Neural cell (in vitro differentiated cells): ENCODE results near the gene ZNF580. TPM values are rescaled to one million over a fixed set of nuclear protein-coding genes. Genes with fewer than 3 reads are reported as not detected.
A peak's percentile ranks its signal among the peaks of the same experiment; 100 is the strongest.

Experiments
- H2AFZ ChIP-seq: fragments of 200-600, 300-800 bp; sonication (generic), shearing (Covaris generic); 2 replicates; pipeline ENCODE4 v1.6.0; 2014; ENCODE audit warnings: low read depth, mild to moderate bottlenecking, antibody characterized with exemption, low read length, moderate library complexity
- H3F3A ChIP-seq: fragments of 200-600 bp; shearing (Covaris generic); 2 replicates; pipeline ENCODE4 v1.6.1; 2016; ENCODE audit warnings: mild to moderate bottlenecking, moderate library complexity, mixed read lengths, antibody characterized with exemption, low read length; ENCODE audit not compliant: insufficient read depth, poor library complexity, severe bottlenecking
- H3K27ac ChIP-seq: fragments of 200-600, 300-800 bp; sonication (generic), shearing (Covaris generic); 2 replicates; pipeline ENCODE4 v1.5.1; 2014; ENCODE audit warnings: mild to moderate bottlenecking, low read length, moderate library complexity
- H3K27me3 ChIP-seq: fragments of 300-800, 200-600 bp; sonication (generic), shearing (Covaris generic); 2 replicates; pipeline ENCODE4 v1.6.0; 2014; ENCODE audit warnings: mild to moderate bottlenecking, low read depth, low read length, moderate library complexity; ENCODE audit not compliant: insufficient read depth
- H3K36me3 ChIP-seq: fragments of 300-800, 200-600 bp; sonication (generic), shearing (Covaris generic); 2 replicates; pipeline ENCODE4 v1.5.1; 2014; ENCODE audit warnings: mild to moderate bottlenecking, antibody characterized with exemption, low read length, moderate library complexity; ENCODE audit not compliant: insufficient read depth
- H3K4me2 ChIP-seq: fragments of 300-800, 200-600 bp; sonication (generic), shearing (Covaris generic); 2 replicates; pipeline ENCODE4 v1.6.0; 2014; ENCODE audit warnings: mild to moderate bottlenecking, low read length
- H3K4me3 ChIP-seq: fragments of 300-800, 200-600 bp; sonication (generic), shearing (Covaris generic); 2 replicates; pipeline ENCODE4 v1.5.1; 2014; ENCODE audit warnings: mild to moderate bottlenecking, low read length, moderate library complexity
- H3K79me2 ChIP-seq: fragments of 200-600 bp; shearing (Covaris generic); replicated peaks from 2 replicates; pipeline ENCODE4 v1.6.0; 2014; ENCODE audit warnings: mild to moderate bottlenecking, low read length, moderate library complexity; ENCODE audit not compliant: insufficient read depth
- H3K9ac ChIP-seq: fragments of 300-800, 200-600 bp; sonication (generic), shearing (Covaris generic); 2 replicates; pipeline ENCODE4 v1.6.1; 2016; ENCODE audit warnings: mild to moderate bottlenecking, low read length, mixed read lengths
- H3K9me2 ChIP-seq: fragments of 200-600 bp; shearing (Covaris generic); 2 replicates; pipeline ENCODE4 v1.6.1; 2016; ENCODE audit warnings: mild to moderate bottlenecking, low read length, mixed read lengths; ENCODE audit not compliant: insufficient read depth
- H3K9me3 ChIP-seq: fragments of 200-600, 300-800 bp; sonication (generic), shearing (Covaris generic); 2 replicates; pipeline ENCODE4 v1.6.1; 2016; ENCODE audit warnings: mild to moderate bottlenecking, mixed run types, low read length, moderate library complexity, mixed read lengths
- H4K20me1 ChIP-seq: fragments of 200-600 bp; shearing (Covaris generic); 2 replicates; pipeline ENCODE4 v1.6.1; 2016; ENCODE audit warnings: mild to moderate bottlenecking, mixed run types; ENCODE audit not compliant: insufficient read depth
- EP300 ChIP-seq: fragments of 450-650 bp; conservative IDR thresholded peaks from 2 replicates; pipeline ENCODE4 v1.6.1; 2014; ENCODE audit warnings: antibody characterized with exemption, mild to moderate bottlenecking, moderate library complexity; ENCODE audit not compliant: poor library complexity, severe bottlenecking
- EZH2 ChIP-seq: fragments of 200-600, 300-800 bp; shearing (Covaris generic), sonication (generic); IDR thresholded peaks from 2 replicates; pipeline ENCODE4 v1.6.1; 2014; ENCODE audit warnings: antibody characterized with exemption, low read length, borderline replicate concordance, mild to moderate bottlenecking; ENCODE audit not compliant: insufficient read depth, poor library complexity, severe bottlenecking
- MXI1 ChIP-seq: fragments of 450-650 bp; conservative IDR thresholded peaks from 2 replicates; pipeline ENCODE4 v1.6.1; 2014; ENCODE audit warnings: antibody characterized with exemption, mild to moderate bottlenecking; ENCODE audit not compliant: poor library complexity, severe bottlenecking
- POLR2AphosphoS5 ChIP-seq: IDR thresholded peaks from 2 replicates; pipeline ENCODE4 v1.6.1; 2012
- RAD21 ChIP-seq: fragments of 450-650 bp; conservative IDR thresholded peaks from 2 replicates; pipeline ENCODE4 v1.6.1; 2014; ENCODE audit warnings: antibody characterized with exemption, mild to moderate bottlenecking, moderate library complexity
- SMC3 ChIP-seq: fragments of 450-650 bp; conservative IDR thresholded peaks from 2 replicates; pipeline ENCODE4 v1.6.1; 2014; ENCODE audit warnings: antibody characterized with exemption, mild to moderate bottlenecking, moderate library complexity; ENCODE audit not compliant: poor library complexity
- TAF1 ChIP-seq: IDR thresholded peaks from 2 replicates; pipeline ENCODE4 v1.6.1; 2012; ENCODE audit warnings: low read depth
- polyA plus RNA-seq: library from polyadenylated mRNA; depleted of rRNA; stranded (reverse); fragments of >200 nt; gene quantifications from 2 replicates; pipeline ENCODE4 v1.2.3, GENCODE V29; 2014
- TF ChIP-seq, protein P1 (sequence below): IDR thresholded peaks from 2 replicates; pipeline ENCODE4 v1.6.1; 2012; ENCODE audit warnings: borderline replicate concordance
- TF ChIP-seq, protein P2 (sequence below): fragments of 450-650 bp; IDR thresholded peaks from 2 replicates; pipeline ENCODE4 v1.5.1; 2014; ENCODE audit warnings: antibody characterized with exemption, mild to moderate bottlenecking, moderate library complexity; ENCODE audit not compliant: poor library complexity, severe bottlenecking

ZNF580 gene
- polyA plus RNA-seq, 1 donor from 2014 or later = 11.7 TPM

DNA sequence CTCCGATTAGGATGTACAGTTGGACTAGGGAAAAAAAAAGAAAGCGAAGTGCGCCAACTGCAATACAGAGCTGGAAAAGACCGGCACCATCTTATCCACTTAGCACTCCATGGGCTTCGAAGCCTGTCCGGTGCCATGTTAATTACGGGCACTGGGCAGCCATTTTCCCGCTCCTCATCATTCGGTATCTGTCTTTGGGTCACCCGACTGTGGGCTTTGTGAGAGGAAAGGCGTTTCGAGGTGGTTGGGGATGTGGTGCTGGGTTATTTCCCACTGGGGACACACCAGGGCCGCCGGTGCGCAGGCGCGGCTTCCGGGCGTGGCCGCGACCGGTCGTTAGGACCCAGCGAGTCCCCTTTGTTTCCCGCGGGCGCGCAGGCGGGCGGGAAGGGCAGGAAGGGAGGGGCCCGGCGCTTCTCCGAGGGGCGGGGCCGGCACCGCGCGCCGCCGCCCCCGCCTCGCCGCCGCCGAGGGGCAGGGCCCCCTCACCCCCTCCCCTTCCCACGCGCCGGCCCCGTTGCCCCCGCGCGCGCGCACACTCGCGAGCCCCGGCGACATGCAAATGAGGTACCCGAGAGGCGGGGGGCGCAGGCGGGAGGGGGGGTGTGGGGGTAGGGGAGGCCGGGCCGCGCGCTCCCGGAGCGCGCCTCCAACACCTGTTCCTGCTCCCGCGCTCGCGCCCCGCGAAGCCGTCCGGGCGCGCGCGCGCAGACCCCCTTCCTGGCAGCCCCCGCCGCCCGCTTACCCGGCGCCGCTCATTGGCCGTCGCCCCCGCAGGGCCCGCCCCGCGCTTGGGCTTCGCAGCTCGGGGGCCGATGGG is 40.8 kb upstream of the ZNF580 start, which contains the start of gene ZNF524:
Gene ZNF524, plus strand, starts transcription at position 447 of the 820 bp plus-strand sequence. CDS start 1,825 bp downstream, outside the sequence.
- Histone ChIP-seq H3K79me2 (peaks cover 5% of the 10 kb centered on the region), H3K9me3 (no peaks in the 10 kb centered on the region), H4K20me1 (no peaks in the 10 kb centered on the region), H3K36me3 (no peaks in the 10 kb centered on the region), H2AFZ (peak within 1 kb of the TSS; percentile 73), H3K4me3 (peak within 1 kb of the TSS; percentile 75), H3K27me3 (no peaks in the 10 kb centered on the region), H3K27ac (peak within 1 kb of the TSS; percentile 99), H3K4me2 (peak within 1 kb of the TSS; percentile 80), H3K9me2 (no peaks in the 10 kb centered on the region), H3K9ac (peak within 1 kb of the TSS; percentile 91), H3F3A (no peaks in the 10 kb centered on the region)
- TF ChIP-seq, protein P1, sequence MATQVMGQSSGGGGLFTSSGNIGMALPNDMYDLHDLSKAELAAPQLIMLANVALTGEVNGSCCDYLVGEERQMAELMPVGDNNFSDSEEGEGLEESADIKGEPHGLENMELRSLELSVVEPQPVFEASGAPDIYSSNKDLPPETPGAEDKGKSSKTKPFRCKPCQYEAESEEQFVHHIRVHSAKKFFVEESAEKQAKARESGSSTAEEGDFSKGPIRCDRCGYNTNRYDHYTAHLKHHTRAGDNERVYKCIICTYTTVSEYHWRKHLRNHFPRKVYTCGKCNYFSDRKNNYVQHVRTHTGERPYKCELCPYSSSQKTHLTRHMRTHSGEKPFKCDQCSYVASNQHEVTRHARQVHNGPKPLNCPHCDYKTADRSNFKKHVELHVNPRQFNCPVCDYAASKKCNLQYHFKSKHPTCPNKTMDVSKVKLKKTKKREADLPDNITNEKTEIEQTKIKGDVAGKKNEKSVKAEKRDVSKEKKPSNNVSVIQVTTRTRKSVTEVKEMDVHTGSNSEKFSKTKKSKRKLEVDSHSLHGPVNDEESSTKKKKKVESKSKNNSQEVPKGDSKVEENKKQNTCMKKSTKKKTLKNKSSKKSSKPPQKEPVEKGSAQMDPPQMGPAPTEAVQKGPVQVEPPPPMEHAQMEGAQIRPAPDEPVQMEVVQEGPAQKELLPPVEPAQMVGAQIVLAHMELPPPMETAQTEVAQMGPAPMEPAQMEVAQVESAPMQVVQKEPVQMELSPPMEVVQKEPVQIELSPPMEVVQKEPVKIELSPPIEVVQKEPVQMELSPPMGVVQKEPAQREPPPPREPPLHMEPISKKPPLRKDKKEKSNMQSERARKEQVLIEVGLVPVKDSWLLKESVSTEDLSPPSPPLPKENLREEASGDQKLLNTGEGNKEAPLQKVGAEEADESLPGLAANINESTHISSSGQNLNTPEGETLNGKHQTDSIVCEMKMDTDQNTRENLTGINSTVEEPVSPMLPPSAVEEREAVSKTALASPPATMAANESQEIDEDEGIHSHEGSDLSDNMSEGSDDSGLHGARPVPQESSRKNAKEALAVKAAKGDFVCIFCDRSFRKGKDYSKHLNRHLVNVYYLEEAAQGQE = peak; percentile 60
- TF ChIP-seq MXI1 = peak; percentile 1
- TF ChIP-seq POLR2AphosphoS5 = peak; percentile 61
- no peak for TF ChIP-seq SMC3
- peak; percentile 41 for TF ChIP-seq EP300
- TF ChIP-seq, protein P2, sequence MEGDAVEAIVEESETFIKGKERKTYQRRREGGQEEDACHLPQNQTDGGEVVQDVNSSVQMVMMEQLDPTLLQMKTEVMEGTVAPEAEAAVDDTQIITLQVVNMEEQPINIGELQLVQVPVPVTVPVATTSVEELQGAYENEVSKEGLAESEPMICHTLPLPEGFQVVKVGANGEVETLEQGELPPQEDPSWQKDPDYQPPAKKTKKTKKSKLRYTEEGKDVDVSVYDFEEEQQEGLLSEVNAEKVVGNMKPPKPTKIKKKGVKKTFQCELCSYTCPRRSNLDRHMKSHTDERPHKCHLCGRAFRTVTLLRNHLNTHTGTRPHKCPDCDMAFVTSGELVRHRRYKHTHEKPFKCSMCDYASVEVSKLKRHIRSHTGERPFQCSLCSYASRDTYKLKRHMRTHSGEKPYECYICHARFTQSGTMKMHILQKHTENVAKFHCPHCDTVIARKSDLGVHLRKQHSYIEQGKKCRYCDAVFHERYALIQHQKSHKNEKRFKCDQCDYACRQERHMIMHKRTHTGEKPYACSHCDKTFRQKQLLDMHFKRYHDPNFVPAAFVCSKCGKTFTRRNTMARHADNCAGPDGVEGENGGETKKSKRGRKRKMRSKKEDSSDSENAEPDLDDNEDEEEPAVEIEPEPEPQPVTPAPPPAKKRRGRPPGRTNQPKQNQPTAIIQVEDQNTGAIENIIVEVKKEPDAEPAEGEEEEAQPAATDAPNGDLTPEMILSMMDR = peak; percentile 35
- TF ChIP-seq EZH2 = no peak
- peak; percentile 87 for TF ChIP-seq TAF1

DNA sequence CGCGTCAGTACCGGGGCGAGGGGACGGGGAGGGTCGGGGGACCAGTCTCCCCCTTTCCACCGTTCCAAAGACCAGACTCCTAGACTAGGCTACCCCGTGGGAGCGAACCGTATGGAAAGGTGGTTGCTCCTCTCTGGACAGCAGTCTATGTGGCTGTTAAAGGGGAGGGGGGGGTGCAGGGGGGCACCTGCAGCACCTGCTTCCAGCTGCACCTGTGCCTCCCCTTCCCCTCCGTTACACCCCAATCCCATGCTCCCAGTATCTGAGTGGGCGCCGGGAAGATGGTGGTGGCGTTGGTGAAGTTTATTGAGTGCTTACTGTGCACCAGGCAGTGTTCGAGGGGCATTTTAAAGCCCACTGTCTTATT is 40.2 kb upstream of the ZNF580 start:
- peak overlapping the region; percentile 73 for H2AFZ ChIP-seq
- TF ChIP-seq POLR2AphosphoS5 (peak; percentile 83), EP300 (no peak), RAD21 (no peak), TAF1 (no peak), SMC3 (no peak)
- TF ChIP-seq, protein P2 = no peak

More for the DNA sequence above, 40.2 kb upstream of the ZNF580 start:
- peak overlapping the region; percentile 75 for H3K4me3 ChIP-seq
- H3K36me3 ChIP-seq = no peaks in the 10 kb centered on the region
- H3K27ac ChIP-seq = peak overlapping the region; percentile 99
- peak overlapping the region; percentile 80 for H3K4me2 ChIP-seq
- H3K27me3 ChIP-seq = no peaks in the 10 kb centered on the region
- H4K20me1 ChIP-seq = no peaks in the 10 kb centered on the region
- peak overlapping the region; percentile 91 for H3K9ac ChIP-seq
- no peaks in the 10 kb centered on the region for H3K9me3 ChIP-seq
- no peaks in the 10 kb centered on the region for H3F3A ChIP-seq
- H3K9me2 ChIP-seq = no peaks in the 10 kb centered on the region
- peaks cover 5% of the 10 kb centered on the region for H3K79me2 ChIP-seq
